SU-DHL-6 (cell line): ENCODE measurements around the gene OXSR1.

ENCODE experiments used
- H2AFZ ChIP-seq: fragments of 200-600 bp; sonication (generic); 2 replicates; pipeline ENCODE4 v1.6.1; 2014; ENCODE audit warnings: low read depth, mild to moderate bottlenecking, moderate library complexity, mixed read lengths, antibody characterized with exemption, low read length; ENCODE audit not compliant: severe bottlenecking
- H3F3A ChIP-seq: fragments of 200-600 bp; shearing (Covaris generic); 2 replicates; pipeline ENCODE4 v1.6.0; 2016; ENCODE audit warnings: antibody characterized with exemption, mild to moderate bottlenecking; ENCODE audit not compliant: insufficient read depth
- H3K27ac ChIP-seq: fragments of 200-600 bp; sonication (generic); 2 replicates; pipeline ENCODE4 v1.5.1; 2016; ENCODE audit warnings: low read depth, mild to moderate bottlenecking, low read length, moderate library complexity, mixed read lengths
- H3K27me3 ChIP-seq: fragments of 200-600 bp; sonication (generic), shearing (Covaris generic); 2 replicates; pipeline ENCODE4 v1.6.0; 2014; ENCODE audit warnings: mild to moderate bottlenecking, low read length
- H3K36me3 ChIP-seq: fragments of 200-600 bp; sonication (generic); 2 replicates; pipeline ENCODE4 v1.6.1; 2014; ENCODE audit warnings: mild to moderate bottlenecking, low read length, mixed read lengths
- H3K4me2 ChIP-seq: fragments of 300-600, 200-600 bp; shearing (Covaris generic), sonication (generic); 2 replicates; pipeline ENCODE4 v1.6.0; 2014; ENCODE audit warnings: low read length, low read depth, mild to moderate bottlenecking; ENCODE audit not compliant: poor library complexity, severe bottlenecking
- H3K4me3 ChIP-seq: fragments of 200-600 bp; sonication (generic); 2 replicates; pipeline ENCODE4 v1.5.1; 2014; ENCODE audit warnings: antibody characterized with exemption, low read length, mild to moderate bottlenecking, mixed read lengths; ENCODE audit not compliant: insufficient read depth, poor library complexity, severe bottlenecking
- H3K79me2 ChIP-seq: fragments of 200-600 bp; sonication (generic); 2 replicates; pipeline ENCODE4 v1.6.1; 2014; ENCODE audit warnings: mild to moderate bottlenecking, low read length, moderate library complexity; ENCODE audit not compliant: insufficient read depth
- H3K9ac ChIP-seq: fragments of 200-600 bp; sonication (generic); 2 replicates; pipeline ENCODE4 v1.7.0; 2014; ENCODE audit warnings: mild to moderate bottlenecking, low read length
- H3K9me2 ChIP-seq: fragments of 200-600 bp; sonication (generic); replicated peaks from 2 replicates; pipeline ENCODE4 v1.6.1; 2014; ENCODE audit warnings: low read length; ENCODE audit not compliant: insufficient read depth
- H3K9me3 ChIP-seq: fragments of 200-600 bp; sonication (generic); 2 replicates; pipeline ENCODE4 v1.6.1; 2014; ENCODE audit warnings: low read length, mixed read lengths; ENCODE audit not compliant: insufficient read depth
- H4K20me1 ChIP-seq: fragments of 200-600 bp; sonication (generic); 2 replicates; pipeline ENCODE4 v1.6.1; 2014; ENCODE audit warnings: low read depth, mild to moderate bottlenecking, antibody characterized with exemption, low read length, moderate library complexity, mixed read lengths
- EZH2phosphoT487 ChIP-seq: fragments of 200-600 bp; sonication (generic), shearing (Covaris generic); conservative IDR thresholded peaks from 2 replicates; pipeline ENCODE4 v1.6.1; 2018; ENCODE audit warnings: mild to moderate bottlenecking, antibody characterized with exemption, low read length, moderate library complexity, mixed read lengths
- TF ChIP-seq, protein P1 (sequence below): fragments of 200-600 bp; sonication (generic); IDR thresholded peaks from one replicate; pipeline ENCODE4 v1.5.1; 2017; ENCODE audit warnings: antibody characterized with exemption, mild to moderate bottlenecking, low read length, moderate library complexity; ENCODE audit not compliant: insufficient read depth, poor library complexity, severe bottlenecking

OXSR1 gene

GRCh38 chr3:38276081-38276916 lies 111.0 kb downstream of the OXSR1 start:
- Histone ChIP-seq H2AFZ (no peak overlapping the region), H3K9me2 (no peaks in the 10 kb centered on the region), H3K9ac (no peak overlapping the region)

GRCh38 chr3:38276917-38277630 lies 111.7 kb downstream of the OXSR1 start:
- TF ChIP-seq EZH2phosphoT487 = no peak
- TF ChIP-seq, protein P1, sequence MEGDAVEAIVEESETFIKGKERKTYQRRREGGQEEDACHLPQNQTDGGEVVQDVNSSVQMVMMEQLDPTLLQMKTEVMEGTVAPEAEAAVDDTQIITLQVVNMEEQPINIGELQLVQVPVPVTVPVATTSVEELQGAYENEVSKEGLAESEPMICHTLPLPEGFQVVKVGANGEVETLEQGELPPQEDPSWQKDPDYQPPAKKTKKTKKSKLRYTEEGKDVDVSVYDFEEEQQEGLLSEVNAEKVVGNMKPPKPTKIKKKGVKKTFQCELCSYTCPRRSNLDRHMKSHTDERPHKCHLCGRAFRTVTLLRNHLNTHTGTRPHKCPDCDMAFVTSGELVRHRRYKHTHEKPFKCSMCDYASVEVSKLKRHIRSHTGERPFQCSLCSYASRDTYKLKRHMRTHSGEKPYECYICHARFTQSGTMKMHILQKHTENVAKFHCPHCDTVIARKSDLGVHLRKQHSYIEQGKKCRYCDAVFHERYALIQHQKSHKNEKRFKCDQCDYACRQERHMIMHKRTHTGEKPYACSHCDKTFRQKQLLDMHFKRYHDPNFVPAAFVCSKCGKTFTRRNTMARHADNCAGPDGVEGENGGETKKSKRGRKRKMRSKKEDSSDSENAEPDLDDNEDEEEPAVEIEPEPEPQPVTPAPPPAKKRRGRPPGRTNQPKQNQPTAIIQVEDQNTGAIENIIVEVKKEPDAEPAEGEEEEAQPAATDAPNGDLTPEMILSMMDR = no peak
- Histone ChIP-seq H3K9ac (no peak overlapping the region), H3K79me2 (no peaks in the 10 kb centered on the region), H3K27ac (no peak overlapping the region), H3K9me3 (no peaks in the 10 kb centered on the region), H3K36me3 (no peaks in the 10 kb centered on the region), H4K20me1 (no peaks in the 10 kb centered on the region), H2AFZ (no peak overlapping the region), H3F3A (no peaks in the 10 kb centered on the region), H3K9me2 (no peaks in the 10 kb centered on the region), H3K4me2 (no peak overlapping the region), H3K4me3 (no peak overlapping the region), H3K27me3 (no peaks in the 10 kb centered on the region)

More at GRCh38 chr3:38276081-38276916, 111.0 kb downstream of the OXSR1 start:
- Histone ChIP-seq H3K36me3 (no peaks in the 10 kb centered on the region), H3K4me2 (no peak overlapping the region), H4K20me1 (no peaks in the 10 kb centered on the region), H3K27me3 (no peaks in the 10 kb centered on the region), H3K4me3 (no peak overlapping the region), H3K9me3 (no peaks in the 10 kb centered on the region), H3F3A (no peaks in the 10 kb centered on the region), H3K79me2 (no peaks in the 10 kb centered on the region), H3K27ac (no peak overlapping the region)
- TF ChIP-seq, protein P1 = no peak
- no peak for TF ChIP-seq EZH2phosphoT487

DNA sequence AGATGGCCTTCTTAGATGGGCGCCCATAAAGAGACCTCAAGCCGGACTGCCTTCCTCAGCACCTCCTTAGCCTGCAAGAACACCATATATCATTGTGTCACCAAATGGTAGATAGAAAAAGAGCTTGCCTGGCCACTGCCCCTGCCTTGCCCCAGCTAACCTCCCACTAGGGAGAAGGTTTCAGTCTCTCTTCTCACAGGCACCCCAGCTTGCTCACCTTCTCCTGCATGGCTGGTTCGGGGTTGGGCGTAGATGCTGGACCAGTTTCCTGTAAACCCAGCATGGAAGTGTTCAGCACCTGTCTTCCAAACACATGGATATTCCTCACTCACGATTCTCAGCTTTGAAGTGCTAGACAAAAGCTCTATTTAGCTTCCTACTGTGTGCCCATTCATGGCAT lies 113.5 kb downstream of the OXSR1 start:
- Histone ChIP-seq H3K9ac (no peak overlapping the region), H3K9me3 (no peaks in the 10 kb centered on the region), H3K36me3 (no peaks in the 10 kb centered on the region), H4K20me1 (no peaks in the 10 kb centered on the region), H3K27ac (no peak overlapping the region), H3K9me2 (no peaks in the 10 kb centered on the region), H2AFZ (no peak overlapping the region), H3F3A (no peaks in the 10 kb centered on the region), H3K79me2 (no peaks in the 10 kb centered on the region), H3K4me3 (no peak overlapping the region), H3K27me3 (no peaks in the 10 kb centered on the region), H3K4me2 (no peak overlapping the region)
- TF ChIP-seq, protein P1 = no peak
- TF ChIP-seq EZH2phosphoT487 = no peak
